GM21447 (cell line): Measurements from ENCODE around the gene POLA2.

Experiments
- ATAC-seq: cut with Tn5 transposase; IDR thresholded peaks from one replicate; pipeline ENCODE4 v1.9.1; 2021; ENCODE audit not compliant: unreplicated experiment

The POLA2 gene

GRCh38 chr11:65279741-65280440 lies 18.1 kb downstream of the POLA2 start:
- ATAC-seq, result no peak

- ATAC-seq, result no peak
Observed at GRCh38 chr11:65280646-65281045, 18.9 kb downstream of the POLA2 start.

GRCh38 chr11:65286686-65287085 lies 24.9 kb downstream of the POLA2 start:
- ATAC-seq, result no peak

DNA sequence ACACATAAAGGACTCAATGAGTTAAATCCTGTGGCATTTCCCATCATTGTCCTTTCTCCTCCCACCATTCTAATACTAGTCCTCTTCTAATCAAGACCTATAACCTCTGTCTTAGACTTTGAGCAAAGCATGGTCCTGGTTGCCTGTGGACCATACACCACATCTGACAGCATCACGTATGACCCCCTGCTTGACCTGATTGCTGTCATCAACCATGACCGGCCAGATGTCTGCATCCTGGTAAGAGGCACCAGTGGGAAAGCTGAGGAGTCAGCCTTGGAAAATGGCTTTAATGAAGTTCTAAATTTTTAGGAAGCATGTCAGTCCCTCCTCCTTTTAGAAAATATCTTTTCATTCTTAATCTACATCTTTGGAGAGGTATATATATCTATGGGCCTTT lies 25.8 kb downstream of the POLA2 start:
- no peak for ATAC-seq

GRCh38 chr11:65288706-65289536 lies 27.2 kb downstream of the POLA2 start:
- no peak for ATAC-seq

- ATAC-seq, result peak; percentile 55
Observed at GRCh38 chr11:65290448-65291165, 28.8 kb downstream of the POLA2 start.

DNA sequence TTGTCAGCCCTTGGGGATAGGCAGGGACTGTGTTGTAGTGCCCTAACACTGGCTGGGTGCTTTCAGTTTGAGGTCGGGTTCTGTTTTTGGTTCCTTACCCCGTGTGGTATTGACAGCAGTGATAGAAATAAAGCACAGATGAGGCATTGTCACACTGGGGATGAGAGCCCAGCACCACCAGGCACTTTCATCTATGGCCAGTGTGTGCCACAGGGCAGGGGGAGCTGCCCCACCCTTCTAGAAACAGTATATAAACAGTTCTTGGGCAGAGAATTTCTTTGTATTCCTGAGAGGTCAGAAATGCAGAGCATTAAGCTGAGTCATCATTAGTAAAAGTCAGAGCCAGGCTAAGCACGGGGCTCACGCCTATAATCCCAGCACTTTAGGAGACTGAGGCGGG lies 29.9 kb downstream of the POLA2 start:
- no peak for ATAC-seq

DNA sequence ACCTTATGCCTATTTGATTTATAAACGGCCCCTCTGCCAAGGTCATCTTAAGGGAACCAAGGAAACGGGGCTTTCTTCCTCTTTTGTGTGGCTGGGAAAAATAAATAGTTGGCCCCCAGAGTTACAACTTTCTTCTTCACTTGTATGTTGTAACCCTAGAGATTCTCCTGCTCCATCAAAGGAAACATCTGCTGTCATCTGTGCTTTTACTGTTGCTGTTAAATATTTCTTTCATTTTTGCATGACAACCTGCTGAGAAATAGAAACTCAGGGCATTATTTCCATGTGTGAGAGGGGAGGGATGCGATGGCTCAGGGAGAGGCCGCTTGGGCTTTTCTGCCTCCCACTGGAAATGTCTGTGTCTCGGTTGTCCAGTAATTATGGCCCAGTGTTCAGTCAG lies 31.1 kb downstream of the POLA2 start:
- no peak for ATAC-seq

DNA sequence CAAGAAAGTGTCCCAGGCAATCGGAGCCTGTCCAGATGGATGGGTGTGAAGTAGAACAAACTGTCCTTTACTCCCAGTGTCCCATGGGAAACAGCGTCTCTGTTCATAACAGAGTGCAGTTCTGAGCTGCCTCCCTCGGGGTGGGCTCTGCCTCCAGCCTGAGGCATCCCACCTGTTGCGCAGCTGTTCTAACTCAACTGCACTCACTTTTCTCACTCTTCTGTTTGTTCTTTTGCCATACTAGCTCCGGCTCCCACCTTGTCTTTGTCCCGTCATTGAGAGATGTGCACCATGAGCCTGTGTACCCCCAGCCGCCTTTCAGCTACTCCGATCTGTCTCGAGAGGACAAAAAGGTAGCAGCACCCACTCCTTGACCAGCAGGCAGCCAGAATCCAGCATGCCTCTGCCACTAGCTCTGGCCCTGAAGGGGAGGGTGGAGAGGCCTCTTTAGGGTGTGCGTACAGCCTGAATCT lies 32.2 kb downstream of the POLA2 start:
- ATAC-seq, result no peak

- ATAC-seq, result no peak
Observed at GRCh38 chr11:65295001-65295400, 33.2 kb downstream of the POLA2 start.

DNA sequence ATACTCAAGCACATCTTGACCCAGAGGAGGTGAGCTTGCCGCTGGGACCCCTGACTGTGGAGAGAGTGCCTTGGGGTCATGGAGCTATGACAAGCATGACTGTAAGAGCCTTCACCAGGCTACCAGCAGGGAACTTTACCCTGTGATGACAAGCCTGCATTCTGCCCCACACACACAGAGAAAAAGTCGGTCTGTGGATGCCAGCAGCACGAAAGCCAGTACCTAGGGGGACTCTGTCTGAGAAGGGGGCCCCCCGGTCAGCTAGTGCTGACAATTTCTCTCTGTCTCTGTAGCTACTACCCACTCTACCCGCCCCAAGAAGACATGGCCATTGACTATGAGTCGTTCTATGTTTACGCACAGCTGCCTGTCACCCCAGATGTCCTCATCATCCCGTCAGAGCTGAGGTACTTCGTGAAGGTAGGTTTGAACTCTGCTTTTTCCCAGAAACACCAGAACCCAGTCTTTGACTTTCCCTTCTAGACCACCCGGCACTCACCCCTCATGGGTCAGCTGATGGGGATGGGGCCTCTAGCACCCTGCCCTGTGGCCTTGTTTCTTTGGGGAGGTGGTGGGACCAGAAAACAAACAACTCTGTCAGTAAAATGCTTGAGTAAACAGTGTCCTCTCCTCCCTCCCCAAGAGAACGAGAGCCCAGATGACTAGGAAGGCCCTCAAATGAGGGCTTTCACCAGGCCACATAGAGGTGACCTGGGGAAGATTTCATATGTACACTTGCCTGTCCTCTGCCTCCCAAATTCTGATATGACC lies 34.0 kb downstream of the POLA2 start:
- ATAC-seq, result no peak

- no peak for ATAC-seq
Observed at GRCh38 chr11:65297026-65297672, 35.4 kb downstream of the POLA2 start.

DNA sequence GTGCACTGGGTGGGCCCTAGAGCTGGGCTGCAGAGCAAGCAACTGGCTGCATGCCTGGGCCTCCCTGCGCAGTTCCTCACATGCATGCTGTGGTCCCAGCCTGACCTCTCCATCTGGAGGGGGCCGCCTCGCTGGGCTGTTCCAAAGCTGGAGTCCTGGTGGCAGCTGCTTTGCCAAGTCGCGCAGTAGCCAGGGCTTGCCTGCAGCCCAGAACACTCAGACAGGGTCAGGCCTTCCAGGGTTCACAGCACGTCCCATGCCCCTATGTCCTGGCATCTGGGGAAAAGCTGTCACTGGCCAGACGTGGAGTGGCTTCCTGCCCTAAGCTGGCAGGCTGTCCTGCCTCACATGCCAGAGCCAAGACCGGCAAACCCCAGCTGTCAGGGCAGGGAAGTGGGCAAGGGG lies 36.4 kb downstream of the POLA2 start:
- ATAC-seq, result no peak

GRCh38 chr11:65298655-65299179 lies 37.0 kb downstream of the POLA2 start:
- no peak for ATAC-seq

DNA sequence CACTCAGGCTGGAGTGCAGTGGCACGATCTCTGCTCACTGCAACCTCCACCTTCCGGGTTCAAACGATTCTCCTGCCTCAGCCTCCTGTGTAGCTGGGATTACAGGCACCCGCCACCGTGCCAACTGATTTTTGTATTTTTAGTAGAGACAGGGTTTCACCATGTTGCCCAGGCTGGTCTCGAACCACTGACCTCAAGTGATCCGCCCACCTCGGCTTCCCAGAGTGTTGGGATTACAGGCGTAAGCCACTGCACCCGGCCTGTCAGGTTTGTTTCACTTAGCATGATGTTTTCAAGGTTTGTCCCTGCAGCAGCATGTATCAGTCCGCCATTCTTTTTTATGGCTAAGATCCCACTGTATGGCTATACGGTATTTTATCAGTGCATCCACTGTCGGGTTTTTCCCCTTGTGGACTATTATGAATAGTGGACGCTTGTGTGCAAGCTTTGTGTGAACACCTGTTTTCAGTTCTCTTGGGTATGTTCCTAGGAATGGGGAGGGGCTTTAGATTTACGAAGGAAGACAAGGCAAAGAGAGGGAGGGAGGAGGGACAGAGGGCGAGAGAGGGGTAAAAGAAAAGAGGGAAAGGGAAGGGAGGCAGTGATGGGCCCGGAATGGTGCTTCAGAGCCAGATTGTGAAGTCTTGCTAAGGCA lies 39.0 kb downstream of the POLA2 start:
- ATAC-seq, result no peak

- no peak for ATAC-seq
Observed at GRCh38 chr11:65301491-65302329, 39.9 kb downstream of the POLA2 start.

DNA sequence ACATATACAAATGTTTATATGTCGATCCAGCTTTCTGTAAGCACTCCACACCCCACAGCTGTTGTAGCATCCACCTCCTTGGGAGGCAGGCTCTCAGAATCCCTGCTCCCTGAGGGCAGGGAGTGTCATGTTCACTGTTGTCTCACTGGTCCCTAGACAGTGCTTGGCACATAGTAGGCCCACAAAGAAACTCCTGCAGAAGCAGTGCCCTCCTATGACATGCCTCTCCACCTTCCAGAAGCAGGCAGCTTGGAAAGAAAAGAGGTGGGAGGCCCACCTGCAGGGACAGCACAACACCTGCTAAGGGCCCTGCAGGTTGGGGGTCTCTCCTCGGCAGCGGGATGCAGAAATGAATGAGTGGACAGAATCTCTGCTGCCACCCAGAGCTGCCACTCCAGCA lies 41.8 kb downstream of the POLA2 start:
- ATAC-seq, result no peak

DNA sequence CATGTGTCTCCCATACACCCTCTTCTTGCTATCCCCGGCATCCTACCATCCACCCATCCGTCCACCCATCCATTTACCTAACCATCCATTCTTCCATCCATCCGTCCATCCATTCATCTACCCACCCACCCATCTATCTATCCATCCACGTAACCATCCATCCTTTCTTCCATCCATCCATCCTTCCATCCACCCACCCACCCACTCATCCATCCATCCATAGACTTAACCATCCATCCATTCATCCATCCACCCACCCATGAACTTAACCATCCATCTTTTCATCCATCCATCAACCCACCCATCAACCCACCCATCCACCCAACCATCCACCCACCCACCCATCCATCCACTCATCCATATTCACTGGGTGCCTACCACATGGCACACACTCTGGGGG lies 42.3 kb downstream of the POLA2 start:
- ATAC-seq, result no peak

DNA sequence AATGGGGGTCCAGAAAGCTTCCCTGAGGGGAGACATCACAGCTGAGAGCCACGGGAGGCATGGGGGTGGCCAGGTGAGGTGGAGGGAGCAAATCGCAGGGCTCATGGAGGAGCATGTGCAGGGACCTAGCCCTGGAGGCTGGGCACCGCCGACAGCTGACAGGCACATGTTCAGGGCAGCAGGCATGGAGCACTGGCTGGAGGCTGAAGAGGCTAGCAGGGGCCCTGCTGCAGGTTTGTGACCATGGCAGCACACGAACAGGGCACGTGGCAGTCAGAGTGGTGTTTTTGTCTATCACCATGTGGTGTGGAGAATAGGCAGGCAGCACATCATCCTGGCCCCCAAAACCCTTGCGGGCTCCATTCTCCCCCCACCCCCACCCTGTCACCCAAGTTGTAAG lies 42.9 kb downstream of the POLA2 start:
- no peak for ATAC-seq
